Keratinocyte (primary cell): ENCODE results near the gene PPP1R18. TPM values are rescaled to one million over a fixed set of nuclear protein-coding genes. Genes with fewer than 3 reads are reported as not detected.

Source experiments
- DNase-seq: peaks from one replicate; pipeline ENCODE4 v3.0.0-alpha.2; 2011; ENCODE audit warnings: low read depth, missing footprints, low spot score
- FAIRE-seq: peaks from 2 replicates; lab custom pipeline; 2011; peaks lifted over from hg19 to GRCh38; lab: Jason Lieb, UNC
- H2AFZ ChIP-seq: 2 replicates; pipeline ENCODE4 v1.6.0; 2012; ENCODE audit warnings: low read length, control low read depth, inconsistent platforms; ENCODE audit not compliant: control insufficient read depth
- H3K27ac ChIP-seq: 2 replicates; pipeline ENCODE4 v1.5.1; 2011; ENCODE audit warnings: low read length; ENCODE audit not compliant: control insufficient read depth, insufficient read depth
- H3K27me3 ChIP-seq: 3 replicates; pipeline ENCODE4 v1.6.0; 2011; ENCODE audit warnings: low read length; ENCODE audit not compliant: control insufficient read depth, insufficient read depth; ENCODE audit errors: extremely low read depth
- H3K36me3 ChIP-seq, 2 experiments: 2 replicates in 1 of 2; 3 replicates in 1 of 2; pipeline ENCODE4 v1.5.1; 2011; ENCODE audit warnings: low read length in 2 of 2, mild to moderate bottlenecking in 1 of 2; ENCODE audit not compliant: control insufficient read depth in 2 of 2, insufficient read depth in 2 of 2; ENCODE audit errors: extremely low read depth in 1 of 2
- H3K4me1 ChIP-seq: 3 replicates; pipeline ENCODE4 v1.5.1; 2011; ENCODE audit warnings: low read length; ENCODE audit not compliant: control insufficient read depth, insufficient read depth; ENCODE audit errors: extremely low read depth
- H3K4me2 ChIP-seq: 3 replicates; pipeline ENCODE4 v1.6.0; 2011; ENCODE audit warnings: low read depth, low read length; ENCODE audit not compliant: control insufficient read depth, insufficient read depth; ENCODE audit errors: extremely low read depth
- H3K4me3 ChIP-seq, 3 experiments: fragments of 200-600 bp in 1 of 3; sonication (generic) in 1 of 3; 2 replicates in 2 of 3; 3 replicates in 1 of 3; pipeline ENCODE4 v1.5.1; 2011 to 2016; ENCODE audit warnings: low read length in 3 of 3, mild to moderate bottlenecking in 3 of 3, control low read depth in 2 of 3, inconsistent platforms in 1 of 3, low read depth in 1 of 3, mixed read lengths in 1 of 3, mixed run types in 1 of 3, moderate library complexity in 1 of 3; ENCODE audit not compliant: control insufficient read depth in 2 of 3, insufficient read depth in 2 of 3; ENCODE audit errors: extremely low read depth in 1 of 3
- H3K79me2 ChIP-seq: 2 replicates; pipeline ENCODE4 v1.6.0; 2012; ENCODE audit warnings: low read length; ENCODE audit not compliant: control insufficient read depth, insufficient read depth
- H3K9ac ChIP-seq: 3 replicates; pipeline ENCODE4 v1.6.0; 2011; ENCODE audit warnings: low read length; ENCODE audit not compliant: control insufficient read depth, insufficient read depth; ENCODE audit errors: extremely low read depth
- H3K9me1 ChIP-seq: 3 replicates; pipeline ENCODE4 v1.6.0; 2011; ENCODE audit warnings: low read length; ENCODE audit not compliant: control insufficient read depth, insufficient read depth; ENCODE audit errors: extremely low read depth
- H3K9me3 ChIP-seq: 2 replicates; pipeline ENCODE4 v1.5.1; 2012; ENCODE audit warnings: low read depth, low read length; ENCODE audit not compliant: control insufficient read depth
- H4K20me1 ChIP-seq: 3 replicates; pipeline ENCODE4 v1.6.0; 2011; ENCODE audit warnings: low read length; ENCODE audit not compliant: control insufficient read depth, insufficient read depth; ENCODE audit errors: extremely low read depth
- CTCF ChIP-seq, 3 experiments: IDR thresholded peaks in 1 of 3; conservative IDR thresholded peaks in 1 of 3; optimal IDR thresholded peaks in 1 of 3; 2 replicates in 2 of 3; 3 replicates in 1 of 3; pipeline versions ENCODE3 to v1.5.1; 2011; ENCODE audit warnings: low read length in 3 of 3, mild to moderate bottlenecking in 3 of 3, moderate library complexity in 2 of 3, control low read depth in 1 of 3, inconsistent platforms in 1 of 3; ENCODE audit not compliant: insufficient read depth in 2 of 3; ENCODE audit errors: extremely low read depth in 1 of 3
- EZH2 ChIP-seq: IDR thresholded peaks from one replicate; pipeline ENCODE4 v1.6.1; 2012; ENCODE audit warnings: inconsistent platforms, mild to moderate bottlenecking, low read length, moderate library complexity
- dilution Hi-C: fragments of 300-500 bp; cut with MboI; formaldehyde crosslinking; loops from one replicate; pipeline ENCODE4 v1.7.0; 2020; ENCODE audit warnings: low sequenced_read_pairs; ENCODE audit not compliant: extremely low pct_ligation_motif_present
- polyA plus RNA-seq, 5 experiments: library from polyadenylated mRNA; depleted of rRNA in 3 of 5; stranded (reverse) in 3 of 5; stranded (forward) in 1 of 5; unstranded in 1 of 5; fragments of >200 nt; gene quantifications; 1 replicate in 1 of 5; 2 replicates in 3 of 5; 3 replicates in 1 of 5; pipeline versions ENCODE4 v1.2.1 to v1.2.3, GENCODE V29; 2011 to 2012; ENCODE audit warnings: missing spikeins in 2 of 5, low read depth in 1 of 5, low replicate concordance in 1 of 5

The PPP1R18 gene
- polyA plus RNA-seq, 1 donor (not counting 4 experiments of a cell fraction or from before 2014, with no cell fraction given): 88.9 TPM

- no peak for DNase-seq
- FAIRE-seq: no peak
- Histone ChIP-seq H3K27me3 (no peaks in the 10 kb centered on the region), H3K79me2 (peaks cover 57% of the 10 kb centered on the region), H4K20me1 (peaks cover 32% of the 10 kb centered on the region), H3K9me3 (no peaks in the 10 kb centered on the region), H3K9ac (peak overlapping the region; percentile 5), H3K4me1 (peaks cover 29% of the 10 kb centered on the region), H3K4me3 (peak overlapping the region in 2 of 3 experiments; percentile 49 to 61), H3K36me3 (peaks cover 25 to 52% of the 10 kb centered on the region in 2 experiments), H3K4me2 (peak overlapping the region; percentile 82), H2AFZ (no peak overlapping the region), H3K9me1 (no peaks in the 10 kb centered on the region), H3K27ac (peak overlapping the region; percentile 3)
- TF ChIP-seq CTCF (optimal IDR thresholded peaks at IDR 0.05 in 1 of 3, IDR thresholded peaks at IDR 0.05 in 1 of 3, conservative IDR thresholded peaks at IDR 0.05 in 1 of 3; ENCODE audit: extremely low read depth in 1 of 3, insufficient read depth in 2 of 3, low read length in 3 of 3) (peak in 2 of 3 experiments; percentile 83 to 96), EZH2 (no peak)
- dilution Hi-C loops: no loop called here
Measured at GRCh38 chr6:30678964-30679726, 7.3 kb downstream of the PPP1R18 start.

- H3K36me3 ChIP-seq: peaks cover 18 to 37% of the 10 kb centered on the region in 2 experiments
- no peak overlapping the region for H3K4me2 ChIP-seq
- H3K27me3 ChIP-seq: no peaks in the 10 kb centered on the region
- peaks cover 26% of the 10 kb centered on the region for H4K20me1 ChIP-seq
- no peak overlapping the region for H2AFZ ChIP-seq
- DNase-seq: no peak
- peaks cover 21% of the 10 kb centered on the region for H3K4me1 ChIP-seq
- H3K9me1 ChIP-seq: no peaks in the 10 kb centered on the region
- H3K79me2 ChIP-seq: peaks cover 44% of the 10 kb centered on the region
- H3K27ac ChIP-seq: no peak overlapping the region
- H3K4me3 ChIP-seq: no peak overlapping the region
- TF ChIP-seq EZH2 (no peak), CTCF (optimal IDR thresholded peaks at IDR 0.05 in 1 of 3, IDR thresholded peaks at IDR 0.05 in 1 of 3, conservative IDR thresholded peaks at IDR 0.05 in 1 of 3; ENCODE audit: extremely low read depth in 1 of 3, insufficient read depth in 2 of 3, low read length in 3 of 3) (no peak)
- H3K9me3 ChIP-seq: no peaks in the 10 kb centered on the region
- no peak for FAIRE-seq
- no peak overlapping the region for H3K9ac ChIP-seq
- dilution Hi-C loops: no loop called here
Measured at GRCh38 chr6:30676660-30677285, 9.7 kb downstream of the PPP1R18 start.
